Measurements from ENCODE around the gene DLGAP1. TPM values are rescaled to one million over a fixed set of nuclear protein-coding genes. Genes with fewer than 3 reads are reported as not detected.

Gene DLGAP1
- total and polyA plus RNA-seq, 3 donors from 2014 or later, result 18.6 to 93.8 (median 69.1) TPM

DNA sequence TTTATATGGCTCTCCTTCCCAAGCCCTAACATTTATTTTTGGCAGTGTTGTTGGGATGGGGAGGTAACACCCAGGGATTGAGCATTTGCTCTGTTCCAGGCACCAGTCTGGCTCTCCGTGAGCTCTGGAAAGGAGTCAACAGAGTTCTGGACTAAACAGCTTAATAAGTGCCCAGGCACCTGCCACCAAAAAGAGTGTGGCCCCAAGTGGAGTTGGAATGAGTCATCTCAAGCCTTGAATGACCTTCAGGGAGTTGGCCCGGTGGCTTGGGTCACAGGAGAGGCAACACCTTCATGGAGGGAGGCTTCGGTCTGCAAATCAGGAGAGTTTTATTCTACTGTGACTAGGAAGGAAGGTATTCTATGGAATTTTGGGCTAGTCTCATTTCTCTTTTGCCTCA lies 203.2 kb downstream of the DLGAP1 start:
- Histone ChIP-seq H3K27me3 (no peaks in the 10 kb centered on the region), H3K9me3 (no peaks in the 10 kb centered on the region), H3K4me1 (no peaks in the 10 kb centered on the region), H3K36me3 (ENCODE audit: low read depth, missing control alignments) (no peaks in the 10 kb centered on the region), H3K4me3 (no peak overlapping the region), H3K27ac (no peak overlapping the region)
- no peak for TF ChIP-seq POLR2A (IDR thresholded peaks at IDR 0.05)
- TF ChIP-seq, protein P1, sequence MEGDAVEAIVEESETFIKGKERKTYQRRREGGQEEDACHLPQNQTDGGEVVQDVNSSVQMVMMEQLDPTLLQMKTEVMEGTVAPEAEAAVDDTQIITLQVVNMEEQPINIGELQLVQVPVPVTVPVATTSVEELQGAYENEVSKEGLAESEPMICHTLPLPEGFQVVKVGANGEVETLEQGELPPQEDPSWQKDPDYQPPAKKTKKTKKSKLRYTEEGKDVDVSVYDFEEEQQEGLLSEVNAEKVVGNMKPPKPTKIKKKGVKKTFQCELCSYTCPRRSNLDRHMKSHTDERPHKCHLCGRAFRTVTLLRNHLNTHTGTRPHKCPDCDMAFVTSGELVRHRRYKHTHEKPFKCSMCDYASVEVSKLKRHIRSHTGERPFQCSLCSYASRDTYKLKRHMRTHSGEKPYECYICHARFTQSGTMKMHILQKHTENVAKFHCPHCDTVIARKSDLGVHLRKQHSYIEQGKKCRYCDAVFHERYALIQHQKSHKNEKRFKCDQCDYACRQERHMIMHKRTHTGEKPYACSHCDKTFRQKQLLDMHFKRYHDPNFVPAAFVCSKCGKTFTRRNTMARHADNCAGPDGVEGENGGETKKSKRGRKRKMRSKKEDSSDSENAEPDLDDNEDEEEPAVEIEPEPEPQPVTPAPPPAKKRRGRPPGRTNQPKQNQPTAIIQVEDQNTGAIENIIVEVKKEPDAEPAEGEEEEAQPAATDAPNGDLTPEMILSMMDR (IDR thresholded peaks at IDR 0.05), result no peak
- intact Hi-C loops (cut with DNase I; ENCODE audit: low total_unique reads), result no loop called here
- WGBS, 2 donors, result 82 to 90% methylated on average over 3 of the region's 3 CpGs
- no peak for DNase-seq

DNA sequence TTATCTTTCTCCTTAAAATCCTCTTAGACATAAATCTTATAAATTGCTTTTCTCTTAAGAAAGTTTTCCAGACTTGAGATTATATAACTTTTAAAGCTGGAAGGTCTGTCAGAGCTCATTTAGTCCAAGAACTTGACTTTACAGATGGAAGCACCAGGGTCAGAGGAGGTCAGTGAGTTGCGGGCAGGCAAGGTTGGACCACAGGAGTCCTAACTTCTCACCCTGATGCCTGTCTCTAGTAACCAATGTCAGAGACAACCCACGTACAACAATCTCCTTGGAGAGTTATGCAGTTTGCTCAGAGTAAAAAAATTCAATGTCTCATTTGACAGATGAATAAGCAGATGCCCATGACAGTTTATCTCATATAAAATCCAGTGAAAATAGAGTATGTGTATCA lies 203.9 kb downstream of the DLGAP1 start:
- intact Hi-C loops (cut with DNase I; ENCODE audit: low total_unique reads), result no loop called here
- WGBS, 2 donors, result 49 to 82% methylated on average over 2 of the region's 2 CpGs
- H3K4me3 ChIP-seq, result no peak overlapping the region

DNA sequence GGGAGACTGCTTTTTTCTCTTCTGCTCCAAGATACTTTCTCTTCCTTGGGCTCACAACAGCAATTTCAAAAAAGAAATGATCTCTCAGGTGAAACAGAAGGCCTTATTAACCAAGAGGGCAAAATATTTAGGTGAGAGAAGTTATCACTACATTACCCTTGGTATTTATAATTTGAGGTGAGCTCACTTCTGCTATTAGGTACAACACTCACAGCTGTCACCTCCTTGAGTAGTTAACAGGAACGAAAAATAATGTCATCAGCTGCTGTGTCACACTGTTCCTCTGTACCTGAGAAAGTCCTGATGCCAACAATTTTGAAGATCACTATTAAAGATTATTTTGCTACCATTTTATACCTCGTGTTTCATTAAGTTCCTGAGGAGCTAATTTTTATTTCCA lies 205.0 kb downstream of the DLGAP1 start:
- Histone ChIP-seq H3K27ac (no peak overlapping the region), H3K36me3 (ENCODE audit: low read depth, missing control alignments) (no peaks in the 10 kb centered on the region), H3K4me1 (no peaks in the 10 kb centered on the region), H3K9me3 (no peaks in the 10 kb centered on the region), H3K4me3 (no peak overlapping the region), H3K27me3 (no peaks in the 10 kb centered on the region)
- WGBS, 2 donors, result 81 to 89% methylated on average over 2 of the region's 2 CpGs
- intact Hi-C loops (cut with DNase I; ENCODE audit: low total_unique reads), result no loop called here
- TF ChIP-seq, protein P1 (IDR thresholded peaks at IDR 0.05), result no peak
- no peak for TF ChIP-seq POLR2A (IDR thresholded peaks at IDR 0.05)
- DNase-seq, result no peak

More for the DNA sequence above, 203.9 kb downstream of the DLGAP1 start:
- H3K27ac ChIP-seq, result no peak overlapping the region
- no peaks in the 10 kb centered on the region for H3K36me3 ChIP-seq (ENCODE audit: low read depth, missing control alignments)
- no peak for DNase-seq
- no peaks in the 10 kb centered on the region for H3K27me3 ChIP-seq
- no peaks in the 10 kb centered on the region for H3K4me1 ChIP-seq
- TF ChIP-seq POLR2A (IDR thresholded peaks at IDR 0.05), result no peak
- TF ChIP-seq, protein P1 (IDR thresholded peaks at IDR 0.05), result no peak
- H3K9me3 ChIP-seq, result no peaks in the 10 kb centered on the region

DNA sequence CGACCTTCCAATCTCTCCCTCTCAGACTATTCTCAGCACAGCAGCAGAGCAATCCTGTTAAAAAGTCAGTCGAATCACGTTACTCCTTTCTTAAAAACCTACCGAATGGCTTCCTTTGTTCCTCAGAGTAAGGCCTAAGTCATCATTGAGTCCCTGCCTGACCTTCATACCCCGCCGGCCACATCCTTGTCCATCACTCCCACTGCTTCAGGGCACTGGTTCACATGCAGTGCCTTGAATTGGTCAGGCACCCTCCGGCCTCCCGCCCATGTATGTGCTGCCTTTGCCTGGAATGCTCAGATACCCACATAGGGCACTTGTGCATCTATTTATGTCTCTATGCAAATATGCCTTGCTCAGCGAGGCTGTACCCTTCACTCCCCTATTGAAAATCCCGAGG lies 206.4 kb downstream of the DLGAP1 start:
- Histone ChIP-seq H3K4me3 (no peak overlapping the region), H3K4me1 (no peaks in the 10 kb centered on the region), H3K9me3 (no peaks in the 10 kb centered on the region), H3K27ac (no peak overlapping the region), H3K36me3 (ENCODE audit: low read depth, missing control alignments) (no peaks in the 10 kb centered on the region), H3K27me3 (no peaks in the 10 kb centered on the region)
- 89 to 92% methylated on average over 10 of the region's 10 CpGs for WGBS, 2 donors
- intact Hi-C loops (cut with DNase I; ENCODE audit: low total_unique reads), result no loop called here
- no peak for TF ChIP-seq POLR2A (IDR thresholded peaks at IDR 0.05)
- TF ChIP-seq, protein P1 (IDR thresholded peaks at IDR 0.05), result no peak
- no peak for DNase-seq

DNA sequence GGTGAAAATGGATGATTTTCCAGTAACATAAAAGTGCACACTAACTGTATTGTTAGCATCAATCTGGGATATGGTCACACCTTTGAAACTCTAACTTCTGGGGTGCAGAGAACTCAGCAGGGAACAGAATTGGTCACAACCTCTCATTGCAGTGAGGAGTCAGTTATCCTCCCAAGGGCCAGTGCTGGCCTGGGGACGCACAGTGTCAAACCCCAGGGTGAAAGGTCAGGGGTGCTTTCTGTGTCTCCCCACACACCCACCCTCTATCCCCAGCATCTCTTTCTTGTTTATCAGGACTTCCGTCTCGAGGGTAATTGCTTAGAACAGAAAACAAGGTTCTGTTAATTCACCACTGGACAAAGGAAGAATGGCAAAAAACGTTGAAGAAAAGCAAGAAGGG lies 208.7 kb downstream of the DLGAP1 start:
- 71 to 73% methylated on average over 4 of the region's 4 CpGs for WGBS, 2 donors
- no peaks in the 10 kb centered on the region for H3K36me3 ChIP-seq (ENCODE audit: low read depth, missing control alignments)
- no peak for TF ChIP-seq POLR2A (IDR thresholded peaks at IDR 0.05)
- TF ChIP-seq, protein P1 (IDR thresholded peaks at IDR 0.05), result no peak
- H3K27ac ChIP-seq, result no peak overlapping the region
- no peak overlapping the region for H3K4me3 ChIP-seq
- H3K9me3 ChIP-seq, result no peaks in the 10 kb centered on the region
- no peaks in the 10 kb centered on the region for H3K27me3 ChIP-seq
- intact Hi-C loops (cut with DNase I; ENCODE audit: low total_unique reads), result no loop called here
- H3K4me1 ChIP-seq, result no peaks in the 10 kb centered on the region
- no peak for DNase-seq

Measured in testis (tissue), 3 donors.